Measurements from ENCODE around the gene SIAH2. TPM values are rescaled to one million over a fixed set of nuclear protein-coding genes. Genes with fewer than 3 reads are reported as not detected.

Gene SIAH2
- total RNA-seq, 1 donor from 2014 or later, result 39.7 TPM

DNA sequence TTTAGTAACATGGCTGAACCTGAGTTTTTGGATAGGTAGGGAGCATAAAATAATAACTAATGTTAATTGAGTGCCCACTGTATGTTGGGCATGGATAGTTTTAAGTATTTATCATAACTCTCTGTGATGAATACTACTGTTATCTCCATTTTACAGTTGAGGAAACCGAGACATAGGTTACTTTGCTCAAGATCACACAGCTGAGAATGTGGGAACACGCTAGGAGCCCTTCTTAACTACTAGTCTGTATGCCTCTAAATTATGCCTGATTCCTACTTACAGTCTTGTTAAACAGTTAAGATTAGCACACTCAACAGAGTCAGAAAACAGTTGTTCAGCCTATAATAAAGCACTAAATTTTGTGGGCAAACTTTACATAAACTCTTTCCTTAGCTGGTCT lies 2.0 kb upstream of the SIAH2 start:
- TF ChIP-seq, protein P1, sequence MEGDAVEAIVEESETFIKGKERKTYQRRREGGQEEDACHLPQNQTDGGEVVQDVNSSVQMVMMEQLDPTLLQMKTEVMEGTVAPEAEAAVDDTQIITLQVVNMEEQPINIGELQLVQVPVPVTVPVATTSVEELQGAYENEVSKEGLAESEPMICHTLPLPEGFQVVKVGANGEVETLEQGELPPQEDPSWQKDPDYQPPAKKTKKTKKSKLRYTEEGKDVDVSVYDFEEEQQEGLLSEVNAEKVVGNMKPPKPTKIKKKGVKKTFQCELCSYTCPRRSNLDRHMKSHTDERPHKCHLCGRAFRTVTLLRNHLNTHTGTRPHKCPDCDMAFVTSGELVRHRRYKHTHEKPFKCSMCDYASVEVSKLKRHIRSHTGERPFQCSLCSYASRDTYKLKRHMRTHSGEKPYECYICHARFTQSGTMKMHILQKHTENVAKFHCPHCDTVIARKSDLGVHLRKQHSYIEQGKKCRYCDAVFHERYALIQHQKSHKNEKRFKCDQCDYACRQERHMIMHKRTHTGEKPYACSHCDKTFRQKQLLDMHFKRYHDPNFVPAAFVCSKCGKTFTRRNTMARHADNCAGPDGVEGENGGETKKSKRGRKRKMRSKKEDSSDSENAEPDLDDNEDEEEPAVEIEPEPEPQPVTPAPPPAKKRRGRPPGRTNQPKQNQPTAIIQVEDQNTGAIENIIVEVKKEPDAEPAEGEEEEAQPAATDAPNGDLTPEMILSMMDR (IDR thresholded peaks at IDR 0.05), result no peak
- H3K9me3 Mint-ChIP-seq (ENCODE audit: low read depth), result no peaks in the 10 kb centered on the region
- peaks cover 31% of the 10 kb centered on the region for H3K4me1 Mint-ChIP-seq (ENCODE audit: low read depth)
- H3K27ac Mint-ChIP-seq (ENCODE audit: unreplicated experiment), result no peak overlapping the region
- H3K4me3 Mint-ChIP-seq (ENCODE audit: unreplicated experiment), result no peak overlapping the region
- H3K36me3 Mint-ChIP-seq (ENCODE audit: low read depth), result no peaks in the 10 kb centered on the region
- H3K27me3 Mint-ChIP-seq (ENCODE audit: low read depth), result no peaks in the 10 kb centered on the region
- DNase-seq (ENCODE audit: low spot score), result no peak

DNA sequence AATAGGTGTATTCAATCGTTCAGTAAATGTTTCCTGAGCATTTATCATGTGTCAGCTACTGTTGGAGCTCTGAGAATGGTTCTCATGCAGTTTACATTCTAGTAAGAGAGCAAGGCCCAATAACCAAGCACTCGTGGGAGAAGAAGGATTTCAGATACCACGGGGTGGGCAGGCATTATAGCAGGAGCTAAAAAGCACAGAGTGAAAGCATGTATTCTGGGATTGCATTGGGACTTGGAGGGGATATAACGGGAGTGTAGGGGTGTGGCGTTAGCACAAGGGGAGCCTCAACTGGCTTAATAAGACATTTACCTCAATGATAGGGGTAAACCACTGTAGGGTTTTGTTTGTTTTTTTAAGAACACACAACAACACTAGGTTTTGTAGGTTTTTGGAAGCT lies 1.6 kb upstream of the SIAH2 start:
- H3K27me3 Mint-ChIP-seq (ENCODE audit: low read depth), result no peaks in the 10 kb centered on the region
- no peaks in the 10 kb centered on the region for H3K36me3 Mint-ChIP-seq (ENCODE audit: low read depth)
- peak overlapping the region; percentile 99 for H3K4me3 Mint-ChIP-seq (ENCODE audit: unreplicated experiment)
- peaks cover 35% of the 10 kb centered on the region for H3K4me1 Mint-ChIP-seq (ENCODE audit: low read depth)
- no peak for DNase-seq (ENCODE audit: low spot score)
- H3K27ac Mint-ChIP-seq (ENCODE audit: unreplicated experiment), result peak overlapping the region; percentile 29
- TF ChIP-seq, protein P1 (IDR thresholded peaks at IDR 0.05), result no peak
- H3K9me3 Mint-ChIP-seq (ENCODE audit: low read depth), result no peaks in the 10 kb centered on the region

DNA sequence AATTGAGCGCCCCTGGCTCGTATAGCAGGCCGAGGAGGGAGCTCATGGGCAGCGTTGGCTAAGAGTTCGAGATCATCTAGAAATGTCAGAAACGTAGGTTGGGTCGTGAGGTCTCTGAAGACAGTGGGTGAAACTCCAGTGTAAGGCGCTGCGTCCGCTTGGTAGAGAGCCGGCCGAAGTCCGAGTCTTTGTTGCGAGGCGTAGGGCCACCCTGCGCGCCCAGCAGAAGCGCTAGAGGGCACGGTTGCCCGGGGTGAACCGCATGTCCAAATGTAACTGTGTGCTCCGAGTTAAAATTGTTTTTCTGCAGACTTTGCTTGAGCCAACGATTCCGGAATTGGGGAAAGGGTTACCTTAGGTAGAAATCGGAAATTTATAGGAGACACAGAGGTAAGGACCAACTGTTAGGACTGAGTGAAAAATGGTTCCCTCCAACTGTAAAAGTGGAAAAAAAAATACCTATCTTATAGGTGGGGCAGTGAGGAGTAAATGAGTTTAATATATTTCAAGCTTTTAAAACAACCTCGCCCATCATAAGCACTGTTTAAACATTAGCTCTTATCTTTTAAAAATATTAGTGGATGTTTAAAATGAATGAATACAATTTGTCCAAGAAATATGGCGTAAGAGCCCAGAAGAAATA lies 993 bp upstream of the SIAH2 start:
- peaks cover 41% of the 10 kb centered on the region for H3K4me1 Mint-ChIP-seq (ENCODE audit: low read depth)
- H3K4me3 Mint-ChIP-seq (ENCODE audit: unreplicated experiment), result peak overlapping the region; percentile 99
- H3K27ac Mint-ChIP-seq (ENCODE audit: unreplicated experiment), result peak overlapping the region; percentile 100
- no peaks in the 10 kb centered on the region for H3K27me3 Mint-ChIP-seq (ENCODE audit: low read depth)
- H3K9me3 Mint-ChIP-seq (ENCODE audit: low read depth), result no peaks in the 10 kb centered on the region
- no peaks in the 10 kb centered on the region for H3K36me3 Mint-ChIP-seq (ENCODE audit: low read depth)
- no peak for DNase-seq (ENCODE audit: low spot score)
- TF ChIP-seq, protein P1 (IDR thresholded peaks at IDR 0.05), result peak; percentile 77

DNA sequence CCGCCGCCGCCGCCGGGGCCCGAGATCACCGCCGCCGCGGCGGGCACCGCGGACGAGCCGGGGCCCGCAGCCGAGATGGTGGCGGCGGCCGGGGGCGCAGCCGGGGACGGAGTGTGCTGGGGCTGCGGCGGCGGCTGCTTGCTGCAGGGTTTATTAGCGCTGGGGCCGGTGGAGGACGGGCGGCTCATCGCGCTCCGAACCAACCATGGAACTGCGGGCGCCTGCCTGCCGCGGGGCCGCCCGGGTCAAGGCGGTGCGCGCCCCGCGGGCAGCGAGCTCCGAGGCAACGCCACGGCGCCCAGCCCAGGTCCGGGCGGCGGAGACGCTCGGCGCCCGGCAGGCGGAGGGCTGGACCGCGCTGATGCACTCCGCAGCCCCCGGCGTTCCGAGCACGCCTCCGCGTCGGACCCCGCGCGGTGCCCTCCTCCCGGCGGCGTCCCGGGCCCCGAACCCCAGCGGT lies 277 bp downstream of the SIAH2 start:
- TF ChIP-seq, protein P1 (IDR thresholded peaks at IDR 0.05), result no peak
- Mint-ChIP-seq H3K4me1 (ENCODE audit: low read depth) (peaks cover 50% of the 10 kb centered on the region), H3K4me3 (ENCODE audit: unreplicated experiment) (peak overlapping the region; percentile 88), H3K9me3 (ENCODE audit: low read depth) (no peaks in the 10 kb centered on the region), H3K36me3 (ENCODE audit: low read depth) (peaks cover 1% of the 10 kb centered on the region), H3K27ac (ENCODE audit: unreplicated experiment) (no peak overlapping the region), H3K27me3 (ENCODE audit: low read depth) (no peaks in the 10 kb centered on the region)
- DNase-seq (ENCODE audit: low spot score), result no peak

DNA sequence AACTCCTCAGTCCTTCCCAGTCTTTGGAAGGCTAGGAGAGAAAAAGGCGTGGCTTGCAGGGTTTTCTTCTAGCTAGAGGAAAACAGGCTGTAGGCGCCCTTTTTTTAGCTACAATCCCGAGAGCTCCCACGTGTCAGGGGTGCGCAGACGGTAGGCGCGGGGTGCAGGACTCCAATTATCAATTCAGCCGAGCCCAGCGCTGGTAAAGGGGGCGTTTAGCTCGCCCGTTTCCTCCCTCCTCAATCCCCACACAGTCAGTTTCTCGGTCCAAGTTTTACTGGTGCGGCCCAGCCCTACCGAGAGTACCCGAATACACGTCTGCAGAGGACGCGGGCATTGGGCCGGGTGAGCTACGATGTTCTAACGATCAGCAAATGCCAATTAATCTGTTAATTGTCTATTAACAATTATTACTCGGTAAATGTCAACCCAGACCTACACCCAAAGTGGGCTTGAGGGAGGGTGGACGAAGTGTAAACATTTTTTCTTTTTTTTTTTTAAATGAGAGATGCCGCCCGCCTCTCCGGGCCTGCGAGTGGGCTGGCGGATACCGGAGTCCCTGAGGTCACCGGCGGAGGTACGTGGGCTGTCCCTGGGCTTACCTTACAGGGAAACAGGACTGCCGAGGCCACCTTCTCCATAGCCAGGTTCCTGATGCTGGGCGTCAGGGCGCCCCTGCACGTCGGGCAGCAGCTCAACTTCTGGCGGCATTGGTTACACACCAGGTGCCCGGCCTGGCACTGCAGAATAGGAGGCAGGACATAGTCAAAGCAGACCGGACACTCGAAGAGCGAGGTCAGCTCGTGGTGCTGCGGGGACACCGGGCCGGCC lies 923 bp downstream of the SIAH2 start:
- Mint-ChIP-seq H3K27me3 (ENCODE audit: low read depth) (no peaks in the 10 kb centered on the region), H3K36me3 (ENCODE audit: low read depth) (peaks cover 1% of the 10 kb centered on the region), H3K27ac (ENCODE audit: unreplicated experiment) (peak overlapping the region; percentile 92), H3K4me3 (ENCODE audit: unreplicated experiment) (peak overlapping the region; percentile 88), H3K9me3 (ENCODE audit: low read depth) (no peaks in the 10 kb centered on the region), H3K4me1 (ENCODE audit: low read depth) (peaks cover 56% of the 10 kb centered on the region)
- TF ChIP-seq, protein P1 (IDR thresholded peaks at IDR 0.05), result peak; percentile 6
- no peak for DNase-seq (ENCODE audit: low spot score)
